ENCODE results near the gene TRMU.

DNA sequence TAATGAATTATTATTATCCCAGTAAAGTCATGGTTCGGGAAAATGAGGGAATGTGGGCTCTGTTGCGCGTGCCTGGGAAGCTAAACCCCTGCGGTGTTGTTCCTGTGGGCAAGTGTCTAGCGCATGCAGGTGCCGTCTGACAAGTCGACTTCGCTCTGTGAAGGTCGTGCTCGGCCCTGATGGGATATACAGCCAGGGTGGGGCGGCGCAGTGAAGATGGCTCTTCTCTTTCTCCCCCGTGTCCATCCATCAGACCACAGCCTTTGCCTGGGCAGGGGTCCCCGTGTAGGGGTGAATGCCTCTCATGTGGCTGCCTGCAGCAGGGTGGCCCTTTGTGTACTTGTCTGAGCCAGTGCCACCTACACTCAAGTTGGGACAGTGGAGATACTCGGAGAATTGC is 12.8 kb upstream of the TRMU start:
- no peak for TF ChIP-seq POLR2AphosphoS5 (IDR thresholded peaks at IDR 0.05; ENCODE audit: low read depth)
- TF ChIP-seq, protein P1, sequence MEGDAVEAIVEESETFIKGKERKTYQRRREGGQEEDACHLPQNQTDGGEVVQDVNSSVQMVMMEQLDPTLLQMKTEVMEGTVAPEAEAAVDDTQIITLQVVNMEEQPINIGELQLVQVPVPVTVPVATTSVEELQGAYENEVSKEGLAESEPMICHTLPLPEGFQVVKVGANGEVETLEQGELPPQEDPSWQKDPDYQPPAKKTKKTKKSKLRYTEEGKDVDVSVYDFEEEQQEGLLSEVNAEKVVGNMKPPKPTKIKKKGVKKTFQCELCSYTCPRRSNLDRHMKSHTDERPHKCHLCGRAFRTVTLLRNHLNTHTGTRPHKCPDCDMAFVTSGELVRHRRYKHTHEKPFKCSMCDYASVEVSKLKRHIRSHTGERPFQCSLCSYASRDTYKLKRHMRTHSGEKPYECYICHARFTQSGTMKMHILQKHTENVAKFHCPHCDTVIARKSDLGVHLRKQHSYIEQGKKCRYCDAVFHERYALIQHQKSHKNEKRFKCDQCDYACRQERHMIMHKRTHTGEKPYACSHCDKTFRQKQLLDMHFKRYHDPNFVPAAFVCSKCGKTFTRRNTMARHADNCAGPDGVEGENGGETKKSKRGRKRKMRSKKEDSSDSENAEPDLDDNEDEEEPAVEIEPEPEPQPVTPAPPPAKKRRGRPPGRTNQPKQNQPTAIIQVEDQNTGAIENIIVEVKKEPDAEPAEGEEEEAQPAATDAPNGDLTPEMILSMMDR (conservative IDR thresholded peaks at IDR 0.05; ENCODE audit: low read depth in 2 of 2), result no peak
- no peak for TF ChIP-seq EZH2 (IDR thresholded peaks at IDR 0.05; ENCODE audit: low read depth, unreplicated experiment)
- TF ChIP-seq, protein P2, sequence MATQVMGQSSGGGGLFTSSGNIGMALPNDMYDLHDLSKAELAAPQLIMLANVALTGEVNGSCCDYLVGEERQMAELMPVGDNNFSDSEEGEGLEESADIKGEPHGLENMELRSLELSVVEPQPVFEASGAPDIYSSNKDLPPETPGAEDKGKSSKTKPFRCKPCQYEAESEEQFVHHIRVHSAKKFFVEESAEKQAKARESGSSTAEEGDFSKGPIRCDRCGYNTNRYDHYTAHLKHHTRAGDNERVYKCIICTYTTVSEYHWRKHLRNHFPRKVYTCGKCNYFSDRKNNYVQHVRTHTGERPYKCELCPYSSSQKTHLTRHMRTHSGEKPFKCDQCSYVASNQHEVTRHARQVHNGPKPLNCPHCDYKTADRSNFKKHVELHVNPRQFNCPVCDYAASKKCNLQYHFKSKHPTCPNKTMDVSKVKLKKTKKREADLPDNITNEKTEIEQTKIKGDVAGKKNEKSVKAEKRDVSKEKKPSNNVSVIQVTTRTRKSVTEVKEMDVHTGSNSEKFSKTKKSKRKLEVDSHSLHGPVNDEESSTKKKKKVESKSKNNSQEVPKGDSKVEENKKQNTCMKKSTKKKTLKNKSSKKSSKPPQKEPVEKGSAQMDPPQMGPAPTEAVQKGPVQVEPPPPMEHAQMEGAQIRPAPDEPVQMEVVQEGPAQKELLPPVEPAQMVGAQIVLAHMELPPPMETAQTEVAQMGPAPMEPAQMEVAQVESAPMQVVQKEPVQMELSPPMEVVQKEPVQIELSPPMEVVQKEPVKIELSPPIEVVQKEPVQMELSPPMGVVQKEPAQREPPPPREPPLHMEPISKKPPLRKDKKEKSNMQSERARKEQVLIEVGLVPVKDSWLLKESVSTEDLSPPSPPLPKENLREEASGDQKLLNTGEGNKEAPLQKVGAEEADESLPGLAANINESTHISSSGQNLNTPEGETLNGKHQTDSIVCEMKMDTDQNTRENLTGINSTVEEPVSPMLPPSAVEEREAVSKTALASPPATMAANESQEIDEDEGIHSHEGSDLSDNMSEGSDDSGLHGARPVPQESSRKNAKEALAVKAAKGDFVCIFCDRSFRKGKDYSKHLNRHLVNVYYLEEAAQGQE (IDR thresholded peaks at IDR 0.05; ENCODE audit: unreplicated experiment), result no peak
- no peak for TF ChIP-seq EZH2phosphoT487 (IDR thresholded peaks at IDR 0.05; ENCODE audit: unreplicated experiment)
- TF ChIP-seq STAT1 (IDR thresholded peaks at IDR 0.05; ENCODE audit: unreplicated experiment), result no peak
- TF ChIP-seq JUNB (IDR thresholded peaks at IDR 0.05; ENCODE audit: unreplicated experiment), result no peak
- TF ChIP-seq, protein P3, sequence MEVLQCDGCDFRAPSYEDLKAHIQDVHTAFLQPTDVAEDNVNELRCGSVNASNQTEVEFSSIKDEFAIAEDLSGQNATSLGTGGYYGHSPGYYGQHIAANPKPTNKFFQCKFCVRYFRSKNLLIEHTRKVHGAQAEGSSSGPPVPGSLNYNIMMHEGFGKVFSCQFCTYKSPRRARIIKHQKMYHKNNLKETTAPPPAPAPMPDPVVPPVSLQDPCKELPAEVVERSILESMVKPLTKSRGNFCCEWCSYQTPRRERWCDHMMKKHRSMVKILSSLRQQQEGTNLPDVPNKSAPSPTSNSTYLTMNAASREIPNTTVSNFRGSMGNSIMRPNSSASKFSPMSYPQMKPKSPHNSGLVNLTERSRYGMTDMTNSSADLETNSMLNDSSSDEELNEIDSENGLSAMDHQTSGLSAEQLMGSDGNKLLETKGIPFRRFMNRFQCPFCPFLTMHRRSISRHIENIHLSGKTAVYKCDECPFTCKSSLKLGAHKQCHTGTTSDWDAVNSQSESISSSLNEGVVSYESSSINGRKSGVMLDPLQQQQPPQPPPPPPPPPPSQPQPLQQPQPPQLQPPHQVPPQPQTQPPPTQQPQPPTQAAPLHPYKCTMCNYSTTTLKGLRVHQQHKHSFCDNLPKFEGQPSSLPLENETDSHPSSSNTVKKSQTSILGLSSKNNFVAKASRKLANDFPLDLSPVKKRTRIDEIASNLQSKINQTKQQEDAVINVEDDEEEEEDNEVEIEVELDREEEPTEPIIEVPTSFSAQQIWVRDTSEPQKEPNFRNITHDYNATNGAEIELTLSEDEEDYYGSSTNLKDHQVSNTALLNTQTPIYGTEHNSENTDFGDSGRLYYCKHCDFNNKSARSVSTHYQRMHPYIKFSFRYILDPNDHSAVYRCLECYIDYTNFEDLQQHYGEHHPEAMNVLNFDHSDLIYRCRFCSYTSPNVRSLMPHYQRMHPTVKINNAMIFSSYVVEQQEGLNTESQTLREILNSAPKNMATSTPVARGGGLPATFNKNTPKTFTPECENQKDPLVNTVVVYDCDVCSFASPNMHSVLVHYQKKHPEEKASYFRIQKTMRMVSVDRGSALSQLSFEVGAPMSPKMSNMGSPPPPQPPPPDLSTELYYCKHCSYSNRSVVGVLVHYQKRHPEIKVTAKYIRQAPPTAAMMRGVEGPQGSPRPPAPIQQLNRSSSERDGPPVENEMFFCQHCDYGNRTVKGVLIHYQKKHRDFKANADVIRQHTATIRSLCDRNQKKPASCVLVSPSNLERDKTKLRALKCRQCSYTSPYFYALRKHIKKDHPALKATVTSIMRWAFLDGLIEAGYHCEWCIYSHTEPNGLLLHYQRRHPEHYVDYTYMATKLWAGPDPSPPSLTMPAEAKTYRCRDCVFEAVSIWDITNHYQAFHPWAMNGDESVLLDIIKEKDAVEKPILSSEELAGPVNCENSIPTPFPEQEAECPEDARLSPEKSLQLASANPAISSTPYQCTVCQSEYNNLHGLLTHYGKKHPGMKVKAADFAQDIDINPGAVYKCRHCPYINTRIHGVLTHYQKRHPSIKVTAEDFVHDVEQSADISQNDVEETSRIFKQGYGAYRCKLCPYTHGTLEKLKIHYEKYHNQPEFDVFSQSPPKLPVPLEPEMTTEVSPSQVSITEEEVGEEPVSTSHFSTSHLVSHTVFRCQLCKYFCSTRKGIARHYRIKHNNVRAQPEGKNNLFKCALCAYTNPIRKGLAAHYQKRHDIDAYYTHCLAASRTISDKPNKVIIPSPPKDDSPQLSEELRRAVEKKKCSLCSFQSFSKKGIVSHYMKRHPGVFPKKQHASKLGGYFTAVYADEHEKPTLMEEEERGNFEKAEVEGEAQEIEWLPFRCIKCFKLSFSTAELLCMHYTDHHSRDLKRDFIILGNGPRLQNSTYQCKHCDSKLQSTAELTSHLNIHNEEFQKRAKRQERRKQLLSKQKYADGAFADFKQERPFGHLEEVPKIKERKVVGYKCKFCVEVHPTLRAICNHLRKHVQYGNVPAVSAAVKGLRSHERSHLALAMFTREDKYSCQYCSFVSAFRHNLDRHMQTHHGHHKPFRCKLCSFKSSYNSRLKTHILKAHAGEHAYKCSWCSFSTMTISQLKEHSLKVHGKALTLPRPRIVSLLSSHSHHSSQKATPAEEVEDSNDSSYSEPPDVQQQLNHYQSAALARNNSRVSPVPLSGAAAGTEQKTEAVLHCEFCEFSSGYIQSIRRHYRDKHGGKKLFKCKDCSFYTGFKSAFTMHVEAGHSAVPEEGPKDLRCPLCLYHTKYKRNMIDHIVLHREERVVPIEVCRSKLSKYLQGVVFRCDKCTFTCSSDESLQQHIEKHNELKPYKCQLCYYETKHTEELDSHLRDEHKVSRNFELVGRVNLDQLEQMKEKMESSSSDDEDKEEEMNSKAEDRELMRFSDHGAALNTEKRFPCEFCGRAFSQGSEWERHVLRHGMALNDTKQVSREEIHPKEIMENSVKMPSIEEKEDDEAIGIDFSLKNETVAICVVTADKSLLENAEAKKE (CRISPR knock-in tag; IDR thresholded peaks at IDR 0.05), result no peak
- TF ChIP-seq, protein P4, sequence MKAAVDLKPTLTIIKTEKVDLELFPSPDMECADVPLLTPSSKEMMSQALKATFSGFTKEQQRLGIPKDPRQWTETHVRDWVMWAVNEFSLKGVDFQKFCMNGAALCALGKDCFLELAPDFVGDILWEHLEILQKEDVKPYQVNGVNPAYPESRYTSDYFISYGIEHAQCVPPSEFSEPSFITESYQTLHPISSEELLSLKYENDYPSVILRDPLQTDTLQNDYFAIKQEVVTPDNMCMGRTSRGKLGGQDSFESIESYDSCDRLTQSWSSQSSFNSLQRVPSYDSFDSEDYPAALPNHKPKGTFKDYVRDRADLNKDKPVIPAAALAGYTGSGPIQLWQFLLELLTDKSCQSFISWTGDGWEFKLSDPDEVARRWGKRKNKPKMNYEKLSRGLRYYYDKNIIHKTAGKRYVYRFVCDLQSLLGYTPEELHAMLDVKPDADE (IDR thresholded peaks at IDR 0.05), result no peak
- no peak for TF ChIP-seq CREB1 (CRISPR knock-in tag; IDR thresholded peaks at IDR 0.05; ENCODE audit: low read depth)
- no peak for TF ChIP-seq ZNF331 (CRISPR knock-in tag; IDR thresholded peaks at IDR 0.05; ENCODE audit: low read depth)
- TF ChIP-seq NANOG (IDR thresholded peaks at IDR 0.05; ENCODE audit: borderline replicate concordance), result no peak
- no peak for TF ChIP-seq ZNF114 (CRISPR knock-in tag; IDR thresholded peaks at IDR 0.05)

Data from GM23338 (cell line).